GOT3 (cell line): ENCODE measurements around the gene EHMT1.

Experiments used
- DNase-seq: peaks from one replicate; lab custom pipeline; 2025; ENCODE audit warnings: mixed read lengths; lab: John Stamatoyannopoulos, UW

Gene EHMT1

GRCh38 chr9:137741330-137741729, 122.5 kb downstream of the EHMT1 start:
- no peak for DNase-seq

DNA sequence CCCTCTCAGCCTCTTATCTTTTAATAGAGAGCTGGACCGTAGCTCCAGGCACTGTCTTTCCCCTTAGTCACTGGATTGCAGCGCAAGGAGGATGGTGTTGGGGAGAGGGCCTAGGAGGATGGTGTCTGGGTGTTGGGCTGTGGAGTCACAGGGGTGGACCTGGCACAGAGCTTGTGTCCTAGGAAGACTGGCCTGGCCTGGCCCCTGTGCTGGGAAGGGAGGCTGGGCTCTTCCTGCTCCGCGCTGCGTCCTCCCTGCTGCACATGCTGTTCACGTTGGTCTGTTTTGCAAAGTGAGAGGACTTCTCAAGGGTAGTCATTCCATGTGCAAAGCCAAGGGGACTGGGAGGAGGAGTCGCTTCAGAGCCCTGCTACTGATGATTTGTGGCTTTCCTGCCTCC, 123.9 kb downstream of the EHMT1 start:
- DNase-seq = no peak

GRCh38 chr9:137743695-137744094, 124.9 kb downstream of the EHMT1 start:
- DNase-seq = no peak

- no peak for DNase-seq
Observed at GRCh38 chr9:137744632-137745183, 125.9 kb downstream of the EHMT1 start.

DNA sequence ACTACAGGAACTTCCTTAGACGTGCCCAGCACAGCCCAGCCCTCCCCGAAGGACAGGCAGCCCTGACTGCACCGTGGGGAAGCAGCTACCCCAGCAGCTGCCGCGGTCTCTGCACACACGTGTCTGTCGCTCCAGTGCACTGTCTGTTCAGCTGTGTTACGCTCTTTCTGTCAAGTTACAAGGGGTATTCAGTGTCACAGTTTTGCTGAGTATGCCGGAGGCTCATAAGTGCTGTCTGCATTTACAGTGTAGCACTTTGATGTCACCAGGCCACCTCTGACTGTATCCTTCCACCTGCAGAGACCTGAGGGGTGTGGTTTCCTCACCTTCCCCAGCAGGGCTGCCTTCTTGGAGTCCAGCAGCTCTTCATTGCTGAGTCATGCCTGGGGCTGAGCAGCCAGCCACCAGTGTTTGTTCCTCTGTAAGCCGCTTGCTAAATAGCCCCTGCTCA, 126.8 kb downstream of the EHMT1 start:
- DNase-seq = no peak

DNA sequence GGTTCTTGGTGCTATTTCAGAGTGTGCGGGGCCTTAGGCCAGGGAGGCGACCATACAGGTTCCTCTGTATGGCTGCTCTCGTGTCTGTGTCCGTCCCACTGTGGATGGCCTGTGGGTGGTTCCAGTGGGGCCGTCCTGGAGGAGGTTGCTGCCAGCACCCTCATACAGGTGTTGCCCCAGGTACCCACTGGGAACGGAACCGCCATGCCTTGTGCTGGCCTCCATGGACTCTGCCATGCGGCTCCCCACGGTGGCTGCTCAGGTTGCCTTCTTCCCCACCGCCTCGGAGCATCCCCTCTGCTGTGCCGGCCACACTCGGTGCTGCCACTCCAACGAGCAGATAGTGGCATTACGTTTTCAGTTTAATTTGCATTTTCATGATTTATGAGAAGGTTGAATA, 129.5 kb downstream of the EHMT1 start:
- DNase-seq = no peak

GRCh38 chr9:137748741-137749140, 129.9 kb downstream of the EHMT1 start:
- no peak for DNase-seq

- DNase-seq = no peak
Observed at GRCh38 chr9:137749511-137749910, 130.7 kb downstream of the EHMT1 start.

GRCh38 chr9:137750007-137750406, 131.2 kb downstream of the EHMT1 start:
- DNase-seq = no peak

DNA sequence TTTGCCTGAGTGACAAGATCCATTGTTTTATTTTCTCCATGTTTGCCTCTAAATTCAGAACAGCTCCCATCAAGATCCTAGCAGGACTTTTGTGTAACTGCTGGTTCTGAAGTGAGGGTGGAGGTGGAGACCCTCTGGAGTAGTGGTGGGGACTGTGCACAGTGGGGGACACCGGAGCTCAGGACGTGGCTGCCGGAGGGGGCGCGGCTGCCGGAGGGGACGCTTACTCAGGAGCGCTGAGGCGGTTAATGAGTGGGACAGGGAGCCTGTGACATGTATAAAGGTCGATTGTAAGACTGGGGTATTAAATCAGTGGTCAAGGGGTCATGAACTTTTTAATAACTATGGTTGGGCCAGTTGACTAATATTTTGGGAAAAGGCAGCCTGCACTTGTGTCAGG, 131.8 kb downstream of the EHMT1 start:
- no peak for DNase-seq

- DNase-seq = no peak
Observed at GRCh38 chr9:137751616-137752015, 132.8 kb downstream of the EHMT1 start.

DNA sequence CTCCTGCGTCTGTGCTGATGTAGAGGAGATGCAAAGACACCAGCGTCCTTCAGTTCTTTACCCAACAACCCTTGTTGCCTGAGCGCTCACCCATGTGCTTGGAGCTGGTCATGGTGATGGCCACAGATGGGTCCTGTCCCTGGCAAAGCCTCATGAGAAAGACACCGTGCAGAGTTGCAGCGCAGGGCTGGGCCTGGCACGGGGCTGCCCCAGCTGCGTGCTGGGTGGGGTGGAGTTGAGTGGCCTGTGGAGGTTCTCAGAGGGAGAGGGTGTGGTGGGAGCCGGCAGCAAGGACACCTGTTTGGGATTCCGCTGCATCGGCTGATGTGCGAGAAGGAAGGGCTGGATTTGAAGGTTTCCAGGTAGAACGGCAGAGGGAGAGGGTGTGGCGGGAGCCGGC, 133.6 kb downstream of the EHMT1 start:
- DNase-seq = no peak

DNA sequence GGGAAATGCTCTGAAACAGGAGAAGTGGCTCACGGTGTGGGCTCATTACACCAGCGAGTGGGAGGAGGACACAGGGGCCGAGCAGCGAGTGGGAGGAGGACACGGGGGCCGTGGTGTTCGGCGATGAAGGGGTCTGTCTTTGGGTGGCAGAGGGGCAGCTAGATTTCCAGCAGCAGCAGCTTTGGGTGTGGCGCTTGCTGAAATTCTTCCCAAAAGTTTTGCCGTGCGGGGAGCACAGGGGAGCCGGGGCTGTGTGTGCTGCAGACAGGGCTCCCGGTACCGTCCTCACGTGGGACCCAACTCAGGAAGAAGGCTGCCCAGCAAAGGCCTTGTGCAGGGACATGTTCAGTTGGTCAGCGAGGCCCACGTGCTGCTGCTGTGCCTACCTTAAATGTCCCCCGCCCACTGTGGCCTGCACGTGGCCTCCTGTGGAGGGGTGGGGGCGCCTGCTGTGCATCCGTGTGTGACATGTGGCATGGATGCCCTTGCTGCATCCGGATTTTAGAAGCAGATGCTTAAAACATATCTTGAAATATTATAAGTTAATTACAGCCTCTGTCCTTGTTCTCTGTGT, 134.5 kb downstream of the EHMT1 start:
- no peak for DNase-seq

DNA sequence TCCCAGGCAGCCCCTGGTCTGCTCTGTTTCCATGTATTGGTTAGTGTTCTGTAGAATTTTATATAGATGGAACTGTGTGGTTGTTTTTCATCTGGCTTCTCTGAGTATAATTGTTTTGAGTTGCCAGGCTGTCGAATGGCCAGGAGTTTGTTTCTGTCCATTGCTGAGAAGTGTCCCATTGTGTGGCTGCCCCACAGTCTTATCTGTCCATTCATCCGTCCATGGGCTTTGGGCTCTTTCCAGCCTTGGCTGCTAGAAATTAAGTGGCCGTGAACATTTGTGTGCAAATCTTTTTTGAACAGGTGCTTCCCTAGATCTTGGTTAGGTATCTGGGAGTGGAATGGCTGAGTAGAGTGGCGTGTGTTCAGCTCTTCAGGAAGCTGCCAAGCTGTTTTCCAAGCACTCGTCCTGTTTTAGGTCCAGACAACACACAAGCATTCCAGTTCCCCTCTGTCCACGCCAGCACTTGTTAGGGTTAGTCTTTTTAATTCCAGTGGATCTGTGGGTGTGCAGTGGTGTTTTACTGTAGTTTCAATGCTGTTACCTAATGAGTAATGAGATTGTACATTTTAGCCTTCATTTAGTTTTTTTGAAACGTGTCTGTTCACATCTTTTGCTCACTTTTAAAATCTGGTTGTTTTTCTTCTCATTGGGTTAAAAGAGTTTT, 136.6 kb downstream of the EHMT1 start:
- DNase-seq = no peak

- DNase-seq = no peak
Observed at GRCh38 chr9:137756045-137756744, 137.4 kb downstream of the EHMT1 start.

GRCh38 chr9:137757139-137757538, 138.3 kb downstream of the EHMT1 start:
- DNase-seq = no peak

GRCh38 chr9:137757613-137758029, 138.8 kb downstream of the EHMT1 start:
- DNase-seq = no peak

DNA sequence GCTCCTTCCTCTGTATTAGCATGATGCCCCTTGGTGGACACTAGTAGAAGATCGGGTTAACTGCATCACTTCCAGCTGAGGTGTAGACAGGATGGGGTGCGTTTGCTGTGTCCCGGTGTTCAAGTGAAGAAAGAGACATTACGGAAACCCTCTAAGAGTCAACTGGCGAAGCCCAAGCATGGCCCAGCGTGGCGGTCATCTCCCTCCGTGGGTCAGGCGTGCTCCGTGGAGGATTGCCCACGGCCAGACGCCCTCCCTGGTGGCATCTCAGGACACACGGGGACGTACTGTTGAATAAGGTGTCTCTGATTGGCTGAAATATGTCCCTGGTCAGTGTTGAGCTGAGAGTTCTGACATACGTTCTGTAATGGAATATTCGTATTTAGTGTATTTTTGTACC, 139.3 kb downstream of the EHMT1 start:
- no peak for DNase-seq

- no peak for DNase-seq
Observed at GRCh38 chr9:137759117-137759516, 140.3 kb downstream of the EHMT1 start.

GRCh38 chr9:137759649-137760321, 141.0 kb downstream of the EHMT1 start:
- DNase-seq = no peak

- DNase-seq = no peak
Observed at GRCh38 chr9:137760426-137760825, 141.6 kb downstream of the EHMT1 start.

- no peak for DNase-seq
Observed at GRCh38 chr9:137761032-137761431, 142.2 kb downstream of the EHMT1 start.
